H1 (cell line): ENCODE results near the gene CDKN2B. TPM values are rescaled to one million over a fixed set of nuclear protein-coding genes. Genes with fewer than 3 reads are reported as not detected.

ENCODE experiments used
- CHD7 ChIP-seq: fragments of 300-600 bp; sonication (generic); IDR thresholded peaks from 2 replicates; pipeline ENCODE4 v1.7.1; 2012; ENCODE audit warnings: low read length, moderate library complexity, mild to moderate bottlenecking, inconsistent platforms; ENCODE audit not compliant: insufficient replicate concordance
- GABPA ChIP-seq: IDR thresholded peaks from 2 replicates; pipeline ENCODE4 v1.6.1; 2011; ENCODE audit warnings: mild to moderate bottlenecking, low read length, moderate library complexity, borderline replicate concordance; ENCODE audit not compliant: insufficient read depth
- SIN3A ChIP-seq, 2 experiments: IDR thresholded peaks in 1 of 2; conservative IDR thresholded peaks in 1 of 2; 2 replicates each; pipeline ENCODE4 v1.6.1; 2011 to 2012; ENCODE audit warnings: low read length in 2 of 2, improper control_type of control experiment in 1 of 2, low read depth in 1 of 2, mild to moderate bottlenecking in 1 of 2
- SRF ChIP-seq: IDR thresholded peaks from 2 replicates; pipeline ENCODE4 v1.6.1; 2011; ENCODE audit warnings: mild to moderate bottlenecking, low read depth, low read length, moderate library complexity
- SUZ12 ChIP-seq: fragments of 200-600 bp; sonication (generic); IDR thresholded peaks from 2 replicates; pipeline ENCODE4 v1.6.1; 2012; ENCODE audit warnings: mild to moderate bottlenecking, inconsistent platforms, low read length, moderate library complexity, mixed read lengths
- polyA plus RNA-seq, 7 experiments: library from polyadenylated mRNA; depleted of rRNA in 3 of 7; stranded (reverse) in 5 of 7; unstranded in 2 of 7; fragments of >200 nt in 5 of 7; fragments of 200-250 nt in 2 of 7; gene quantifications; 1 replicate in 5 of 7; 2 replicates in 1 of 7; 4 replicates in 1 of 7; pipeline versions ENCODE4 v1.2.1 to v1.2.3, GENCODE V29; 2011 to 2013; ENCODE audit warnings: missing spikeins in 2 of 7, mixed read lengths in 2 of 7
- total RNA-seq: library from RNA; stranded (reverse); fragmentation: NEBNext Ultra II Directional; extraction: Animal tissue kit (Norgen Biotek cat#: 25700); gene quantifications from 2 replicates; pipeline ENCODE4 v1.2.1, GENCODE V29; 2021

The CDKN2B gene
- total and polyA plus RNA-seq, 2 of the 8 experiments (the other 6 are each of a cell fraction or from before 2014, with no cell fraction given) = 0.20 to 0.88 TPM

GRCh38 chr9:21970800-21971640, 38.1 kb downstream of the CDKN2B start (continued):
- TF ChIP-seq SUZ12 = peak; percentile 100
- TF ChIP-seq CHD7 = no peak
- no peak for TF ChIP-seq GABPA
- TF ChIP-seq SIN3A (conservative IDR thresholded peaks at IDR 0.05 in 1 of 2, IDR thresholded peaks at IDR 0.05 in 1 of 2; ENCODE audit: low read depth in 1 of 2, low read length in 2 of 2) = no peak
- no peak for TF ChIP-seq SRF
